Stimulated activated CD4-positive, alpha-beta T cell treated with anti-CD3 and anti-CD28 coated beads, Interleukin-4, amount 100 ng/mL, for 24 hours (primary cell): ENCODE results near the gene VAV1.
"Not testable (repeated sequence)": the region's sequence is repeated elsewhere in the genome, so short reads cannot be mapped to it uniquely, and the experiment has no call there.

ENCODE experiments used
- DNase-seq: peaks from one replicate; pipeline ENCODE4 v3.0.0-alpha.2; 2020

The VAV1 gene

GRCh38 chr19:6790194-6791128, 18.0 kb downstream of the VAV1 start:
- no peak for DNase-seq

GRCh38 chr19:6791237-6791636, 18.7 kb downstream of the VAV1 start:
- DNase-seq: no peak

- no peak for DNase-seq
Observed at GRCh38 chr19:6793411-6793810, 20.9 kb downstream of the VAV1 start.

- no peak for DNase-seq
Observed at GRCh38 chr19:6793973-6794372, 21.5 kb downstream of the VAV1 start.

- DNase-seq: no peak
Observed at GRCh38 chr19:6794686-6795431, 22.4 kb downstream of the VAV1 start.

- no peak for DNase-seq
Observed at GRCh38 chr19:6796278-6796677, 23.8 kb downstream of the VAV1 start.

GRCh38 chr19:6797646-6798045, 25.1 kb downstream of the VAV1 start:
- DNase-seq: peak; percentile 16

GRCh38 chr19:6800160-6800790, 27.8 kb downstream of the VAV1 start:
- not testable (repeated sequence) for DNase-seq

- no peak for DNase-seq
Observed at GRCh38 chr19:6800991-6801484, 28.5 kb downstream of the VAV1 start.

GRCh38 chr19:6801485-6802086, 29.1 kb downstream of the VAV1 start:
- peak; percentile 86 for DNase-seq

GRCh38 chr19:6802336-6803035, 30.0 kb downstream of the VAV1 start:
- peak; percentile 73 for DNase-seq

- DNase-seq: no peak
Observed at GRCh38 chr19:6803036-6803404, 30.5 kb downstream of the VAV1 start.

- no peak for DNase-seq
Observed at GRCh38 chr19:6806488-6806887, 34.0 kb downstream of the VAV1 start.

GRCh38 chr19:6807291-6807690, 34.8 kb downstream of the VAV1 start:
- DNase-seq: no peak

- no peak for DNase-seq
Observed at GRCh38 chr19:6808494-6808893, 36.0 kb downstream of the VAV1 start.

- no peak for DNase-seq
Observed at GRCh38 chr19:6809262-6809661, 36.8 kb downstream of the VAV1 start.

GRCh38 chr19:6811378-6811777, 38.9 kb downstream of the VAV1 start:
- no peak for DNase-seq

GRCh38 chr19:6811906-6812305, 39.4 kb downstream of the VAV1 start:
- no peak for DNase-seq

- no peak for DNase-seq
Observed at GRCh38 chr19:6812612-6813011, 40.1 kb downstream of the VAV1 start.

- no peak for DNase-seq
Observed at GRCh38 chr19:6813659-6814058, 41.2 kb downstream of the VAV1 start.

GRCh38 chr19:6817179-6817578, 44.7 kb downstream of the VAV1 start:
- no peak for DNase-seq

- DNase-seq: no peak
Observed at GRCh38 chr19:6818246-6818645, 45.7 kb downstream of the VAV1 start.
